GM19025 (cell line): ENCODE results near the gene WSCD1.

ENCODE experiments used
- ATAC-seq: cut with Tn5 transposase; IDR thresholded peaks from one replicate; pipeline ENCODE4 v1.9.1; 2021; ENCODE audit warnings: mild to moderate bottlenecking, low read depth, moderate library complexity; ENCODE audit not compliant: unreplicated experiment

Gene WSCD1

DNA sequence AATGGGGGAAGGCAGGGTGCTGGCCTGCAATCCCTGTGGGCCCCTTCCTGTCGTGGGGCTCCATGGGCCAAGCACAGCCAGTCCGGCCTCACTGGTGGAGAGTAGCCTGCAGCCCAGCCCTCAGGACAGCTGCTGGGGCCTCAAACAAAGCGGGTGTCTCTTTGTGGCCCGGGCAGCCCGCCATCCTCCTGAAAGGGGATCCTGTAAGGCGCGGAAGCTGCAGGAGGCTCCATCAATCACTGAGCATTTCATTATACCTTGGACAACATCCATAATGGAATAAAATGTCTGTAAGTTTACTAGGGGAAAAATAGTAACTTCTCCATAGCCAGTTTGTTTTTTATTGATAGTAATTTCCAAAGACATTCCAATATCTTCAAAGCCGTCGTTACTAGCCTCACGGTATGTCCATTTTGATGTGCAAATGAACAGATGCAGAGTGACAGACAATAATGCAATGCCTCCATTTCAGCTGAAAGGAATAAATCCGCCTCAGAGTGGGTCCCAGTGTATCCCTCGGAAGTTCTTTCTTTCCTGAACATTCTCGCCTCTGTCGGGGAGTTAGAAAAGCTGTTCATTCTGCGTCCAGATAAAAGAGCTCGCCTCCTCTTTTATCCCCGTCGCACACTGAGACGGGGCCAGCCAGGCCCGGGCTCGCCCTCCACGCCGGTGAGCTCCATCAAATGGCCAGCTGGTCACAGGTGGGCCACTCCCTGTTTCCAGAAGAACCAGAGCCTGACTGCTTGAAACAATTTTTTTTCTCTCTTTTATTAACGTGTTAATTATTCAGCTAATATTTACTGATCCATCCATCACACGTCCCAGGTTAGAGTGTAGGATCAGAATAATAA, 14.4 kb downstream of the WSCD1 start:
- no peak for ATAC-seq

DNA sequence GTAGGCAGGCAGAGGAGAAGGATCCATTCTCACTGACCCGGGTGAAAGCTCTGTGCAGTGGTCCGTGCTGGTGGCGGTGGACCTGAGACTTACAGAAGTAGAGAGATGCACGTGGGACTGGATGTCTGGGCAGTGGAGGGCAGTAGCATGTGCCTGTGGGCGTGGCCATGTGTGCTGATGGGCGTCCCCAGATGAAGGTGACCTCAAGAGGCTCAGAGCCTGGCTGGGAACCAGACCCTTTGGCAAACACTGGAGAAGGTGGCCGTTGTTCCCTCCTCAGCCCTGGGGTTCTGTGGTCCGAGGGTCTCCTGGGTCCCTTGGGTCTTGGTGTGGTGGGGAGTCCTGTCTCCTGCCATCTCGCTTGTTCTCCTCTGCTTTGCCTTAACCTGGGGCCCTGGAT, 15.6 kb downstream of the WSCD1 start:
- ATAC-seq: no peak

DNA sequence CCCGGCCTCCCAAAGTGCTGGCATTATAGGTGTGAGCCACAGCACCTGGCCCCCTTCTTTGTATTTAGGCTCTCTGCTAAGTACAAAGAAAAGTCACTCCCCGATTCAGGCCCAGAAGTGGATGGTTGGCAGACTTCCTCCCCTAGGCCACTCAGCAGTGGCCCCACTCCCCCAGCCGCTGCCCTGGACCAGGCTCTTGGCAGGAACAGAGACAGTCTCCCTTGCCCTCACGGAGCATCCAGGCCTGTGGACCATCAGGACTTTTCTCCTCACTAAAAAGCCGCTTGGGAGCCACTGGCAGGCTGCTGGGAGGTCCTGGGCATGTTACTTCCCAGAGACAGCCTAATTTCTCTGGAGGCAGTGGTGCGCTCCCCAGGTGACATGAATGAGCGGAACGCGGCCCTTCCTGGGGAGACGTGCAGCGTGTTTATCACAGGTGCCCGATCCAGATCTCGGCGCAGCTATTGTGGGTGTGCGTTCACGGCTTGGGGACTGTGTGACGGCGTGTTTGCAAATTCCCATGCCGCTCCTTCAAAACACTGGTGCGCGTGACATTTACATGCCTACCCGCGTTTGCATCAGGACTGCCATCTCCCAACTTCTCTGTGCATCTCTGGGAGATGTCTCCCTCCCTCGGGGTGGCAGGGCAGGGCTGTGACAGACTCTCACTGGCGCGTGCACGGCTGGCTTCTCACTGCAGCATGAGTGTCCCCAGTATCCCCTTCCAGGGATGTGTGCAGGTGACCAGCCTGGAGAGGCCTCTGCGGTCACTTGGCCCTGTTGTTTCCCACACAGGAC, 16.6 kb downstream of the WSCD1 start:
- ATAC-seq: no peak

DNA sequence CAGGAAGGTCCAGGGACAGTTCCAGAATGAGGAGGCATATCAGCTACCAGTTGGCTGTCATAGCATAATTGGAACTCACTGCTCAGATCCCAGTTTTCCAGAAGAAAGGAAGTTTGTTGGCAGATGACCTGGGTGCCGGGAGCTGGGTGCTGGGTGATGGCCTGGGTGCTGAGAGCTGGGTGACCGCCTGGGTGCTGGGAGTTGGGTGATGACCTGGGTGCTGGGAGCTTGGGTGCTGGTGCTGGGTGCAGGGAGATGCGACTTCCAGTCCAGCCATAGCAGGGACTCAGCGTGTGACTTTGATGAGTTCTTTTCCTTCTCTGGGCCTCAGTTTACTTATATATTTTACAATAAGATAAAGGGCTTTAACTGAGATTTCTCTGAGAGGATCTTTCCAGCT, 18.0 kb downstream of the WSCD1 start:
- no peak for ATAC-seq

DNA sequence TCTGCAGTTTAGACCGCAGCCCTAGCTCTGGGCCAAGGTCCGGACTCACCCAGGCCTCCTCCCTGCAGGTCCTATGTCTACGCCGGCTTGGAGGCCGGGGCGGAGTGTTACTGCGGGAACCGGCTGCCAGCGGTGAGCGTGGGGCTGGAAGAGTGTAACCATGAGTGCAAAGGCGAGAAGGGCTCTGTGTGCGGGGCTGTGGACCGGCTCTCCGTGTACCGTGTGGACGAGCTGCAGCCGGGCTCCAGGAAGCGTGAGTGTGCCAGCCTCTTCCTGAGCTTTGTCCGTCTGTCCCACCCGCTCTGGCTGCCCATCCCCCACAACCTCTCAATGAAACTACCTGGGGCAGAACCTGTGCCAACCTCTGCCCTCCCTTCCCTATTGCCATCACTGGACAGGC, 20.1 kb downstream of the WSCD1 start:
- ATAC-seq: no peak

DNA sequence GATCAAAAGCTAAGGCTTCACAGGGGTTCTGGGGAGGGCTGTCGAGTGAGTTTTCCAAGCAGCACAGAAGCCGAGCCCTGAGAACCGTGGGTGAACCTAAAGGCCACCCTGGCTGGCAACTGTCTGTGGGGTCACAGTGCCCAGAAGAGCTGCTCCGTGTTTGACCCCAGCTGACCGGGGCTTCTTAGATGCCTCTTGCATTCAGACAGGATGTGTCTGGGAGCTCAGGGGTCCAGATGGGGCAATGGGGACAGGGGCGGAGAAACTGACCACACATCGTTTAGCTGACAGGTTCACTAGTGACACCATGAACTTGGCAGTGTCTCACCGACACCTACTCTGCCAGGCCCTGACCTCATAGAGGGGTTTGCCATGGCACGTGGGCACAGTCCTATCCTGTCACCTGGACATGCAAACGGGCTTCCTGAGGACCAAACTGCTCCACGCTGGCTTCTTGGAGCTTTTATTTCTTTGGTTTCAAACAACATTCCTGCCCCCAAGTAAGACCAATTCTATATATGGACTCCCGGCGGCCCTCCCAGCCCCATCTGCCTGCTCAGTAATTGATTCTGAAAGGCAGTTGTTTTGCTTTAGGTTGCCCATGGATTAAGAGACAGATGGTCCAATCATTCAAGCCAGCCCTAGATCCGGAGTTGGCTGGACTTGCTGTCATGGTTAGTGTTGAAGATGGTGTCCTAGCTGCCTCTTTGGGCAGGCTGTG, 22.2 kb downstream of the WSCD1 start:
- no peak for ATAC-seq

DNA sequence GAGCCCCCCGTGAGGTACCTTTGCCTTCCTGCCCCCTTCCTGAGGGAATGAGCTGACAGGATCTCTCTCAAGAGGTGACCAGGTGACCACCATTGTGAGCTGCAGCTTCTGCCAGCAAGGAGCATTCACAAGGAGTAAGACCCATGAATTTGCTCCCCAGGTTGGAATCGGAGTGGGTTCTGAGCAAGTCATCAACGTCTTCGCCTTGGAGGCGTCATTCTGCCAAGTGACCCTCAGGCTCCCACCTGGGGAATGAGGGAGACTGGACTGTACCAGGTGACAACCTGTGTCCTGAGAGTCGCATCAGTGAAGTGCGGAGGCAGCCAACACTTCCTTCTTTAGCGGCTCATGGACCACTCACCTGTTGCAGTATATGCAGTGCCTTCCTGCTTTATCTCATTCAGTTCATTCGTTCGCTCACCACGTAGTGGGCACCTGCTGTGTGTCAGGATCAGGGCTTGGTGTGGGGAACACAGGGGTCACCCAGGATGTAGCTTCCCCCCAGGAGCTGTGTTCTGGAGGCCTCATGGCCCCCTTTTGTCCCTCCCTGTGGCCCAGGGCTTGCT, 22.8 kb downstream of the WSCD1 start:
- no peak for ATAC-seq

DNA sequence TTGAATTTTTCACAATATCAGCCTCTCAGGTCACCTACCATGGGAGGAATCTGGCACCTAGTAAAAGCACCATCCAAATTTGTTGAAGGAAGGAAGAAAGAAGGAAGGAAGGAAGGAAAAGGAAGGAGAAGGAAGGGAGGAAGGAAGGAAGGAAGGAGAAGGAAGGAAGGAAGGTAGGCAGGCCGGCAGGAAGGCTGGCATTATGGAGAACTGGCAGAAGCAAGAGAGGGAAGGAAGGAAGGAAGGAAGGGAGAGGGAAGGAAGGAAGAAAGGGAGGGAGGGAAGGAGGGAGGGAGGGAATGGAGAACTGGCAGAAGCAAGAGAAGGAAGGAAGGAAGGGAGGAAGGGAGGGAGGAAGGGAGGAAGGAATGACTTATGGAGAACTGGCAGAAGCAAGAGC, 24.3 kb downstream of the WSCD1 start:
- no peak for ATAC-seq

DNA sequence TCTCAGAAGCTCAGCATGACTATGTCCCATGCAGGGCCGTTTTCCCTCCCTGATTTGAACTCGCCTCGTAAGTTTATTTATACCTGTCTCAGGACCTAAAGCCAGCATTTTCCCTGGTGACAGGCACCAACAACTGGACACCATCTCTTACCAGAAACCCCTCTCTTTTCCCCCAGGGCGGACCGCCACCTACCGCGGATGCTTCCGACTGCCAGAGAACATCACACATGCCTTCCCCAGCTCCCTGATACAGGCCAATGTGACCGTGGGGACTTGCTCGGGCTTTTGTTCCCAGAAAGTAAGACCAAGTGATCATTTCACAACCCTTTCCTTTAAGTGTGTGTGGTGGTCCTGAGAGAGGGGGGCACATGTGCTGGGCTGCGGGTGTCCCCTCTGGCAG, 24.7 kb downstream of the WSCD1 start:
- no peak for ATAC-seq

DNA sequence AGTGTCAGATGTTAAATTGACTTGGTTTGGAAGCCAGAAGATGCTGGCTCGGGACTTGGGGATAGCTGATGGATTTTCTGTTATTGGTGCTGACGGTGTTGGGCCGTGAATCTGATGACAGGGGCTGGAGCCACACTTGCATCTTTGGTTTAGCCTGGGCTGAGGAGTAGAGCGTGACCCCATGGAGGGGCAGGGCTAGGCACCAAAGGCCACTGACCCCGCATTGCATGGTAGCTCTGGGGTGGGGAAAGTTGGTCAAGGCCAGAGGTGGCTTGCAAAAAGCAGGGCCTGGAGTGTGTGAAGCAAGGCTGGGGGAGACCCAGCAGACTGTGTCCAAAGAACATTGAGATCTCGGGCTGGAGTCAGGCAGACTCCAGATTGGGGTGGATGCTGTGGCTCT, 25.3 kb downstream of the WSCD1 start:
- ATAC-seq: no peak

DNA sequence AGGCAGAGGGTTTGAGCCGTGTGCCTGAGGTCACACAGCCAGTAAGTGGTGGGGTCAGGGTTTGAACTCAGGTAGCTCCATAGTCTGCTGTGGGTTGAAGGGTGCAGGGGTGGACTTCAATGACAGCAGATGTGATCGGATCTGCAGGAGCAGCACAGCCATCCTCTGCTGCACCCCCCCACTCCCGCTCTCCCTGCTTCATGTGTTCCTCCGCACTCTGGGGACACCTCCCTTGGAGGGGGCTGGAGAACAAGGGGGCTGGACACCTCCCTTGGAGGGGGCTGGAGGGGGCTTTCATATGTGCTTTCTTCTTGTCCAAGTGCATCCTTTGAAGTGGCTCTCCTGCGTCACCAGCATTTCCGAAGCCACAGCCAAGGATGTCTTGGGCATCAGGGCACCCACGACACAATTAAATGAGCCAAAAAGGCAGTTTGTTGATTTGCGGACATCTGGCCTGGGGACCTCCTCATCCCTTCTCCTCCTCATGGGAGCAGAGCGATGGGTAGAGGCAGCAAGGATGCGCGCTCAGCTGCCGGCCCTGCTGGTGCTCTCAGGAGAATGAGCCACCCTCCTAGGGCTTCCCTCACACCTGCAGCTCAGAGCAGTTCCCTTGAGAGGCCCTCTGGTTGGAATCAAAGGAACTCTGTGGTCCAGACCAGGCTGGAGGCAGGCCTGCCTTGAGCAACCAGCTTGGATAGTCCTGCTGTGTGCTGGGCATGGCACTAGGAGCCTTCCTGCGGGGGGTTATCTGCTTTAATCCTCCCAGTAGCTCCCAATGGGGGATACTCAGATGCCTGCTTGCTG, 26.2 kb downstream of the WSCD1 start:
- ATAC-seq: no peak

DNA sequence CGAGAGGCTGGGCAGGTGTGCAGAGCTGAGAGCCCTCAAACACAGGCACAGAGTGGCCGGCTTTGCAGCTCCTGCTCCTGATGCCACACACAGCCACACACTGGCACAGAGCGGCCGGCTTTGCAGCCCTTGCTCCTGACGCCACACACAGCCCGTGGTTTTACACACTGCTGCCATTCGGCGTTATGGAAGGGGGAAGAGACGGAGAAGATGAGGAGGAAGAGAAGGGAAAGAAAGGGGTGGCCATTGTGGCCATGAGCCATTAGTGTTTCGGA, 26.8 kb downstream of the WSCD1 start:
- no peak for ATAC-seq

DNA sequence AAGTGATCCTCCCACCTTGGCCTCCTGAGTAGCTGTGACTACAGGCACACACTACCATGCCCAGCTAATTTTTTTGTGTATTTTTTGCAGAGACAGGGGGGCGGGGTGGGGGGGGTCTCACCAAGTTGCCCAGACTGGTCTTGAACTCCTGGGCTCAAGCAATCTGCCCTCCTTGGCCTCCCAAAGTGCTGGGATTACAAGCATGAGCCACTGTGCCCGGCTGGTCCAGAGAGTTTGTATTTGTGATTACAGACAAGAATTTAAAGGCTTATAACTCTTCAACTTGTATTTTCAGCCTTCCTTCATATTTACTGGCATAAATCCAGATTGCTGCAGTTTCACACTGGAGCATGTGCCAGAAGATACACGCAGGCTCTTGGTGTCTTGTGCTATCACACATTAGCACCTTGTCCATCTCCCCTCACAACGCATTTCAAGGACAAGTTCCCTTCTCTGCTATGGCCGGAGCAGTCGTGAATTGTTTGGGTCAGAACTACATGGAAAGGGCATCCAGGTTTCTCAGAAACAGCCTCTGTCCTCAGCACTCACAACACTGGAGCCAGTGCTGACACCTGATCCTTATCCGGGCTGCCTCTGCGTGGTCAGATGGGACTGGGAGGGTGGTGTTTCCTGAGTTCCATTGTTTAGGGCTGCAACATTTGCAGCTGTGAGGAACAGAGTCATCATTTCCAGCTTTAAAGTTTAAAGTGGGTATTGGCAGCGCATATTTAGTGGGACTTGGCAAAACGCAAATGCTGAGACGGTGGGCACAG, 28.1 kb downstream of the WSCD1 start:
- no peak for ATAC-seq

DNA sequence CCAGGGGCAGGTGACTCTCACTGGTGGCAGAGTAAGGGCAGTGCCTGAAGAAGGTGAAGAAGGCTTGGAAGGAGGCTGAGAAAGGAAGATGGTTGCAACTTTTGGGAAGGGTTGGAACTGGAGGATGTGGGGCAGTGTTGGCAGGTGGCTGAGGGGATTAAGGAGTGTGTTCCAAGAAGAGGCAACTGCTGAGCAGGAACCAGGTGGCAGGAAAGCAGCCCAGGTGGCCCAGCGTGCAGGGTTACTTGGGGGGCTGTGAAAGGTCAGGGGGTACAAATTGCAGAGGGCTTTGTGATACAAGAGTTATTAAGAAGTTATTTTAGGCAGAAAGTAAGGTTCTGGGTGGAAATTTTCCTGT, 28.6 kb downstream of the WSCD1 start:
- ATAC-seq: no peak

DNA sequence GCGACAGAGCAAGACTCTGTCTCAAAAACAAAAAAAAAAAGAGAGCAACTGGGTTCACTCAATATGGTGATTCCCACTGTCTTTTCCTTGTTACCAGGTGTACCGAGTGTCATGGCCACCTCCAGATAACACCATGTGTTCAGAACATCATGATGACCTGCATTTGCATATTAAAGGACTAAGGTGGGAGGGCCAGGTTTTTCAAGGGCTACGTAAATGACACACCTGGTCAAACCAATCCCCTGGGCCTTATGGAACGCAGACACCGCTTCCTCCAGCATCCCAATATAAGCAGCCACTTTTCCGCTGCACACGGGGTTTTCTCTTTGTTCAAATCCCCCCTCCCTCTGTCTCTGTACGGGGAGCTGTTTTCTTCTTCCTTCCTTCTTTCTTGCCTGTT, 29.3 kb downstream of the WSCD1 start:
- ATAC-seq: no peak

DNA sequence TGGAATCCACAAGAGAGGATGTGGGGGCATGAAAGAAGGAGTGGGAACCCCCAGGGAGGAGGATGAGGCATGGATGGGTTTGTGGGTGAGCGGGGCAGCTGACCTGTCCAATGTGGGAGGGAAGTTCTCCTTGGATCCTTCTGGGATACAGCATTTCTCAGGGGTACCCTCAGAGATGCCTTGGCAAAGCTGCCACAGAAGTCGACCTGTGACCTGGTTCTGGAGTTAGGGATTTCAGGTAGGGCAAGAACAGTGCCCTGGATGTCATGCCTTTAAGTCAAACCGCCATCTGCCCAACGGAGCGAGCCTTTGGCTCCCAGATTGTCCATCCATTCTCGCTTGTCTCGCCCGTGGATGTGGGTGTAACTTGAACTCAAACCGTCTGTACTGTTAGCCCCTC, 30.0 kb downstream of the WSCD1 start:
- ATAC-seq: no peak

DNA sequence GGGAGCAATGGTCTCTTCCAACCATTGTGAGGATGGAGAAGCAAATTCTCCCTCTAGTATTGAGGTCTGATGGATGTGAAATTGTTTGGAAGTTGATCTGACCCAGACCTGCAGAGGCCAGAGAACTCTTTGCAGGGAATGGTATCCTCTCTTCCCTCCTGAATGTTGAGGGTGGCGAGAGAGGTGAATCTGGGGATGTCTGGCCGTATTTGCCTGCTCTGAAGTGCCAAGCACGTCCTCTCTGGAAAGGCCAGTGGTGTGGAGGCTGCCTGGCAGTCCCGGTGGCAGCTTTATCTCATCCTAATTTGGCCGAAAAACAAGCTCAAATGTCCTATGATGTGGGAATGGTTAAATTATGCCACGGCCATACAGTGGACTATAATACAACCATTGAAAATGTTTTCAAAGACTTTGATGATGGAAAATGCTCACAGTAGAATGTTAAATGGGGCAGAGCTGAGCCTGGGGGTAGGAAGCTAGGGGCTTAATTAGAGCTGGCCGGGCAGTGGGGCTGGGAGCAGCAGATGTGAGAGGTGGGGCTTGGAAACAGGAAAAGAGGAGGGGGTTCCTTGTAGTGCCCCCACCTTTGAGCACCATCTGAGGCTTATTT, 30.8 kb downstream of the WSCD1 start:
- ATAC-seq: no peak

DNA sequence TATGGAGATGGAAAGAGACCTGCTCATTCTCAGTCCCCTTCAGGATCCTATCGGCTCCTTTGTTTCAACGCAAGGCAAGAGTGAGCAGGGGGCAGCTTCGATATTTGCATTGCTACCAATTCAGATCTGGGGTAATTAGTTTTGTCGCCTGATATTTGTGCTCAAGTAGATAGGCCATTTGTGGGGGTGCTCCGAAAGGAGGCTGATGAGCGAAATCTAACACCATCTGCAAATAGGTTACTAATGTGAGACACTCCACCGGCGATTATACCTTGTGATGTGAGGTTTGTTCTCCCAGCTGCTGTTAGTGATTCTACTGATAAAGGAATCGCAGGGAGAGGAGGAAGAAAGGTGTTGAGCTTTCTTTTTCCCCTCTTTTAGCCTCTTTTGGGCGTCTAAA, 31.5 kb downstream of the WSCD1 start:
- ATAC-seq: no peak

DNA sequence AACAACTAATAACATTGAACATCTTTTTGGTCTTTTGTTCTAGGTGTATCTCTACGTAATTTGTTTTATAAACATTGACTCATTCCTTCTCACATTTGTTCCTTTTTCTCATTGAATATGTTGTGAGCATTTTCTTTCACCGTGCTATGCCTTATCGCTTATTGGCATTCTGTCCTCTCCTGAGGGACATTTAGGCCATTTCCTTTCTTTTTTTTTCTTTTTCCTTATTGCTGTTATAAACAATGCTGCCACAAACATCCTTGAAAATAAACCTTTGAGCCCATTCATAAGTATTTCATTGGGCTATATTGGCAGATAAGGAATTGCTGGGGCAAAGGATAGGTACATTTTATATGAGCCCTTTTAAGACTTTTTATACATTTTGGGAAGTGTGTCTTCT, 32.4 kb downstream of the WSCD1 start:
- ATAC-seq: no peak
